Thoracic aorta (tissue), 2 donors: ENCODE results near the gene CYP19A1. TPM values are rescaled to one million over a fixed set of nuclear protein-coding genes. Genes with fewer than 3 reads are reported as not detected.
"Not testable (repeated sequence)": the region's sequence is repeated elsewhere in the genome, so short reads cannot be mapped to it uniquely, and the experiment has no call there.

Source experiments
- ATAC-seq: fragments of 150-250 bp; one replicate; pipeline ENCODE4 v1.8.0; 2017; ENCODE audit warnings: low read depth; ENCODE audit not compliant: insufficient number of reproducible peaks, low FRiP score
- DNase-seq: peaks from one replicate; pipeline ENCODE4 v3.0.0-alpha.2; 2020; ENCODE audit warnings: low spot score
- H3K27ac ChIP-seq, 2 donors: fragments of 200-600 bp; sonication (generic); 1 replicate in 1 of 2; 2 replicates in 1 of 2; pipeline ENCODE4 v1.5.1; 2016; ENCODE audit warnings: mild to moderate bottlenecking in 2 of 2, moderate library complexity in 2 of 2
- H3K27me3 ChIP-seq: fragments of 200-600 bp; sonication (generic); replicated peaks from 2 replicates; pipeline ENCODE4 v1.6.0; 2016; ENCODE audit warnings: mild to moderate bottlenecking; ENCODE audit not compliant: insufficient read depth
- H3K36me3 ChIP-seq: fragments of 200-600 bp; sonication (generic); one replicate; pipeline ENCODE4 v1.5.1; 2016
- H3K4me1 ChIP-seq, 2 donors: fragments of 200-600 bp; sonication (generic); 1 replicate in 1 of 2; 2 replicates in 1 of 2; pipeline versions ENCODE4 v1.5.1 to v1.6.0; 2016; ENCODE audit warnings: low read depth in 2 of 2, mild to moderate bottlenecking in 1 of 2; ENCODE audit not compliant: control insufficient read depth in 1 of 2
- H3K4me3 ChIP-seq: fragments of 200-600 bp; sonication (generic); 2 replicates; pipeline ENCODE4 v1.5.1; 2016; ENCODE audit warnings: mild to moderate bottlenecking
- H3K9me3 ChIP-seq: fragments of 200-600 bp; sonication (generic); 2 replicates; pipeline ENCODE4 v1.5.1; 2016
- total RNA-seq, 2 donors: library from RNA; depleted of rRNA; stranded (reverse); fragments of >200 nt; gene quantifications; one replicate each; pipeline versions ENCODE4 v1.1.0 to v1.2.3, GENCODE V29; 2016
- TF ChIP-seq, protein P1 (sequence below): fragments of 200-600 bp; sonication (generic); IDR thresholded peaks from one replicate; pipeline ENCODE4 v1.5.1; 2019; ENCODE audit warnings: antibody characterized with exemption

Gene CYP19A1
- total RNA-seq, 2 donors from 2014 or later, result 0.54 to 3.1 TPM

DNA sequence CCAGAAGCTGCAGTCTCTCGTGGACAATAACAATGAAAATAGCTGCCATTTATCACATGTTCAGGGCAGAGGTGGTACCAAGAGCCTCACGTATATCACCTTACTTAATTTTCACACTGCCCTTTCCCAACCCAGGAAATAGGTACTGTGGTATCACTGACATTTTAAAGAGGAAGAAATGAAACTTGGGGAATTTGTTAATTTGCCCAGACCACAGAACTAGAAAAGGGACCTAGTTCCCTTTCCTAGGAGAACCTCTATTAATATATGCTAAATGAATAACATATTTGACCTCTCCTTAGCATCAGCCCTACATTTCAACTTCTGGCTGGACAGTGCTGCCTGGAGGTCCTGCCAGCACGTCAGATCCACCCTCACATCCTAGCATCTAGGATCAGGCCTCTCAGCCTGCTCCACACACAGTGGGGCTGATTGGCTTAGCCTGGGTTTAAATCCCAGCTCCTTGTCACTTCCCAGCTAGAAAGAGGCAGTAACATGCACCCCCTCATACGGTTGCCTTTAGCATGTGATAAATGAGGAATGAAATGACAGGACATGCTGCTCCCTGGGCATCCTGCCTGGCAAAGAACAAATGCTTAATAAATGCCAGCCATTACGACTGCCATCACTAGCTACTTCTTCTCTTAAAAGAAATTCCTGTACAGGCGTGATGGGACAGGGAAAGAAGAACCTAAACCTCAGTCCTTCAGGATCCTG, 148.6 kb downstream of the CYP19A1 start:
- TF ChIP-seq, protein P1, sequence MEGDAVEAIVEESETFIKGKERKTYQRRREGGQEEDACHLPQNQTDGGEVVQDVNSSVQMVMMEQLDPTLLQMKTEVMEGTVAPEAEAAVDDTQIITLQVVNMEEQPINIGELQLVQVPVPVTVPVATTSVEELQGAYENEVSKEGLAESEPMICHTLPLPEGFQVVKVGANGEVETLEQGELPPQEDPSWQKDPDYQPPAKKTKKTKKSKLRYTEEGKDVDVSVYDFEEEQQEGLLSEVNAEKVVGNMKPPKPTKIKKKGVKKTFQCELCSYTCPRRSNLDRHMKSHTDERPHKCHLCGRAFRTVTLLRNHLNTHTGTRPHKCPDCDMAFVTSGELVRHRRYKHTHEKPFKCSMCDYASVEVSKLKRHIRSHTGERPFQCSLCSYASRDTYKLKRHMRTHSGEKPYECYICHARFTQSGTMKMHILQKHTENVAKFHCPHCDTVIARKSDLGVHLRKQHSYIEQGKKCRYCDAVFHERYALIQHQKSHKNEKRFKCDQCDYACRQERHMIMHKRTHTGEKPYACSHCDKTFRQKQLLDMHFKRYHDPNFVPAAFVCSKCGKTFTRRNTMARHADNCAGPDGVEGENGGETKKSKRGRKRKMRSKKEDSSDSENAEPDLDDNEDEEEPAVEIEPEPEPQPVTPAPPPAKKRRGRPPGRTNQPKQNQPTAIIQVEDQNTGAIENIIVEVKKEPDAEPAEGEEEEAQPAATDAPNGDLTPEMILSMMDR, result no peak
- no peaks in the 10 kb centered on the region for H3K9me3 ChIP-seq
- H3K36me3 ChIP-seq, result no peaks in the 10 kb centered on the region
- no peaks in the 10 kb centered on the region for H3K27me3 ChIP-seq
- H3K27ac ChIP-seq, result peak overlapping the region; percentile 81 to 85
- peaks cover 41 to 70% of the 10 kb centered on the region in 2 donors for H3K4me1 ChIP-seq
- ATAC-seq (no peak), DNase-seq (no peak)
- no peak overlapping the region for H3K4me3 ChIP-seq

DNA sequence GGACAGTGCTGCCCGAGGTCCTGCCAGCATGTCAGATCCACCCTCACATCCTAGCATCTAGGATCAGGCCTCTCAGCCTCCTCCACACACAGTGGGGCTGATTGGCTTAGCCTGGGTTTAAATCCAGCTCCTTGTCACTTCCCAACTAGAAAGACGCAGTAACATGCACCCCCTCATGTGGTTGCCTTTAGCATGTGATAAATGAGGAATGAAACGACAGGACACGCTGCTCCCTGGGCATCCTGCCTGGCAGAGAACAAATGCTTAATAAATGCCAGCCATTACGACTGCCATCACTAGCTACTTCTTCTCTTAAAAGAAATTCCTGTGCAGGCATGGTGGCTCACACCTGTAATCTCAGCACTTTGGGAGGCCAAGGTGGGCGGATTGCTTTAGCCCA, 149.6 kb downstream of the CYP19A1 start:
- not testable (repeated sequence) for H3K4me3 ChIP-seq, H3K9me3 ChIP-seq, DNase-seq, H3K36me3 ChIP-seq, H3K27me3 ChIP-seq, ATAC-seq
- peak overlapping the region; percentile 24 to 81 for H3K27ac ChIP-seq
- H3K4me1 ChIP-seq, result peaks cover 41 to 60% of the 10 kb centered on the region in 2 donors

DNA sequence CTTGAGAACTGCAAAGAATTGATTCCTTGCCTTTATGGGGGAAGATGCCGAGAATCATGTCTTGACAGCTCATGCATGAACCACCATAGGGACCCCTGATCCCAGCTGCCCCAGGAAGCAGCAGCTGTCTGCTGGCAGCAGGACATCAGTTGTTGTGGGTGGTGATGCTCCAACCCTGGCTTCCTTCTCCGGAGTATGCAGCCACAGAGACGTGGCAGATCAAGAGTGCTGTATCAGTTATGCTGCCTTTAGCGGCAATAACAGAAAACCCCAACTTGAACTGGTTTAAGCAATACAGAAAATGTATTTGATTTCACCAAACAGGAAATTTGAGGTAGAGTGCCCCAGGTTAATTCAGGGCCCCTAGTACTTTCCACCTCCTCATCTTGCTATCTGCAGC, 151.5 kb downstream of the CYP19A1 start:
- Histone ChIP-seq H3K27me3 (no peaks in the 10 kb centered on the region), H3K9me3 (no peaks in the 10 kb centered on the region), H3K4me3 (no peak overlapping the region), H3K36me3 (no peaks in the 10 kb centered on the region), H3K27ac (no peak overlapping the region), H3K4me1 (peaks cover 26 to 45% of the 10 kb centered on the region in 2 donors)
- TF ChIP-seq, protein P1, result no peak
- no peak for ATAC-seq
- DNase-seq, result no peak

DNA sequence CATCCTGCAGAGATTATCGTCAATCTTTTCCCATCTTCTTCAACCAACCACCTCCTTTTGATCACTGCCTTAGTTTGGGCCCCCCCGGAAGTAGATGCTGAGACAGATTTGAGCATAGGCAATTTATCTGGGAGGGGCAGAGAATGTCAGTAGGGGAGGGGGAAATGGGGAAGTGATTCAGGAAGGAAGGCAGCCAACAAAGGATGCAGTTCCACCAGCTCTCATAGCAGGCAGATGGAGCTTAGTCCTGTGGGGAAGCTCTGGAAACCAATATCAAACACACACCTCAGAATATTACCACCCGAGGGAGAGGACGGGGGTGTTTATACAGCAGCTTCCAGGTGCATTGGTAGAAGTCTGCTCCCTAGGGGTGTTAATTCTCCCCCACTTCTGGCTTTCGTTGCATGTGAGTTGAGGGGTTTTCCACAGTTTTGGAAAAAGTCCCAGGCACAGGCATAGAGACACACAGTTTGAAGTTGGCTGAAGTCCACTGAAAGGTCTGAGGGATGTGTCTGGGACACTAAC, 152.2 kb downstream of the CYP19A1 start:
- H3K4me3 ChIP-seq, result no peak overlapping the region
- no peak overlapping the region for H3K27ac ChIP-seq
- no peaks in the 10 kb centered on the region for H3K9me3 ChIP-seq
- ATAC-seq (no peak), DNase-seq (no peak)
- H3K27me3 ChIP-seq, result no peaks in the 10 kb centered on the region
- TF ChIP-seq, protein P1, result no peak
- H3K36me3 ChIP-seq, result no peaks in the 10 kb centered on the region
- peaks cover 24 to 45% of the 10 kb centered on the region in 2 donors for H3K4me1 ChIP-seq

DNA sequence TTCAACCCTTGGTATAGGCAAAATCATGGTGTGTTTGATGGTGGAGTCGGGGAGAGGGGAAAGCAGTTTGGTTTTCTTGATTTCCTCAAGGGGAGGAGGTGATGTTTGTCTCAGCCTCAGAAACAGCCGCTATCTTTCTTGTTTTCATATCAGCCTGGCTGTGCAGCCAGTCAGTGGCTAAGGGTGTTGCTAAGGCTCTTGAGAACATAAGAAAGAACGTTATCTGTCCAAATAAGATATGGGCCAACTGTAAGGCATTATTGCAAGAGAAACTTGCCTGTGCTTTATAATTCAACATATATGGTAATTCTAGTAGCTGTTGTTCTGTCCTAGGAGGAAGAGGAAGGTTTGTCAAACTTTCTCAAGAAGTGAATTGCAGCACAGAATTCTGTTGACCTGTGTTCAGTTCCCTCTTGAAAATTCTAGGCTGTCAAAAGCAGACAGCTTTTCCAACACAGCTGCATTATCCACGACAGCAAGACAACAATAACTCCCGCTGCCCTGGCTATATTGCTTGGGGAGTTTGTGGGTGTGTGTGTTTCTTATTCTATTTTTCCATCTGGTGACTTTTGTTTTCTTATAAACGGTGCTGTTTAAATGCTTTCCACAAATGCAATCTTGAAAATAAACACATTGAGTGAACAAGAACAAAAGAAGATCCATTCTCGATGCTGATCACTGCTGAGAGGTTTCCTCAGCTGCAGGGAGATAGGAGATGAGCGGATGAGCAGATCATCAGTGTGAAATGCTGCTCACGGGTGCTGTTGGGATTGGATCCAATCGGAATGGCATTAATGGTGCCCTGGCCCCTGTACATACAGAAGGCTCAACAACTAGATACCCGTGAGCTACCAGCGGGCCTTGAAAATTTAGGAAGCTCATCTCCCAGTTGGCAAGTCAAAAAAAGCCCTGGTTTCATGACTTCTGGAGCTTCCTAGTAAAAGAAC, 152.9 kb downstream of the CYP19A1 start:
- H3K4me3 ChIP-seq, result no peak overlapping the region
- H3K9me3 ChIP-seq, result no peaks in the 10 kb centered on the region
- no peak overlapping the region for H3K27ac ChIP-seq
- no peaks in the 10 kb centered on the region for H3K36me3 ChIP-seq
- DNase-seq, result no peak
- no peaks in the 10 kb centered on the region for H3K27me3 ChIP-seq
- ATAC-seq, result no peak
- TF ChIP-seq, protein P1, result no peak
- H3K4me1 ChIP-seq, result peaks cover 18 to 39% of the 10 kb centered on the region in 2 donors
